ENCODE data around the gene IRF4.

Gene IRF4

DNA sequence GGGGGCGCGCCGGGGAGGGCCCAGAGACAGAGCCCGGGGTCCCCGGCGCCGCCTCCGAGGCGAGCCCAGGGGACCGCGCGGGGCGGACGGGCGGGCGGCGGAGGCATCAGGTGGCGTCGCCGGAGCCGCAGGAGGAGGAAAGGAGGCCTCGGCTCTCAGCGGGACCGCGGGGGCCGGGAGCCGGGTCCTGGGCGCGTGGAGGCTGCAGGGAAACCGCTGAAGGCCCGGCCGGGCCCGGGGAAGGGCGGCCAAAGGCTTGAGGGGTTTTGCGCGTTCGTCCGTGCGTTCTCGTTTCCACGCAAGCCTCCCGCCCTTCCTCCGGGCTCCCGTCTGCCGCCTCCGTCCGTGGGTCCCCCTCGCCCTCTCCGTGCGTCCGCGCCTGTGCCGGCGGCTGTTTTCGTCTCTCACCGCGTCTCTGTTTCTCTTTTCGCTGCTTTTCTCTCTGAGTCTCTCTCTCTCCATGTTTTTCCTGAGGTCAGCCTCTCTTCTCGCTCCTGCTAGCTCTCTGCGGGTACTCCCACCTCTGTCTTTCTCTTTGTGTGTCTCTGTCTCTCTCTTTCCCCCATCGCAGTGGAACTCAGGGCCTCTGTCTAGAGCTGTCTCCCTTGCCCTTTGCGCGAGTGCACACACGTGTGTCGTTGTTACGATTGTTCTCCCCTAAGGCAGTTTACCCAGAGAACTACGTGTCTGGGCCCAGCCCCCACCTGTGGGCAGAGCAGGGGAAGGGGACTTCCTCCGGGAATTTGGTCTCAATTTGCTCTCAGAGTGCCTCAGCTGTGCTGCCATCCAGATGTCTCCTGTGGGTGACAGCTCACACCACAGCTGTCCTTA is 2.1 kb downstream of the IRF4 start:
- in situ Hi-C loops (cut with HindIII; ENCODE audit: low sequenced_read_pairs): no loop called here
- TF ChIP-seq, protein P1, sequence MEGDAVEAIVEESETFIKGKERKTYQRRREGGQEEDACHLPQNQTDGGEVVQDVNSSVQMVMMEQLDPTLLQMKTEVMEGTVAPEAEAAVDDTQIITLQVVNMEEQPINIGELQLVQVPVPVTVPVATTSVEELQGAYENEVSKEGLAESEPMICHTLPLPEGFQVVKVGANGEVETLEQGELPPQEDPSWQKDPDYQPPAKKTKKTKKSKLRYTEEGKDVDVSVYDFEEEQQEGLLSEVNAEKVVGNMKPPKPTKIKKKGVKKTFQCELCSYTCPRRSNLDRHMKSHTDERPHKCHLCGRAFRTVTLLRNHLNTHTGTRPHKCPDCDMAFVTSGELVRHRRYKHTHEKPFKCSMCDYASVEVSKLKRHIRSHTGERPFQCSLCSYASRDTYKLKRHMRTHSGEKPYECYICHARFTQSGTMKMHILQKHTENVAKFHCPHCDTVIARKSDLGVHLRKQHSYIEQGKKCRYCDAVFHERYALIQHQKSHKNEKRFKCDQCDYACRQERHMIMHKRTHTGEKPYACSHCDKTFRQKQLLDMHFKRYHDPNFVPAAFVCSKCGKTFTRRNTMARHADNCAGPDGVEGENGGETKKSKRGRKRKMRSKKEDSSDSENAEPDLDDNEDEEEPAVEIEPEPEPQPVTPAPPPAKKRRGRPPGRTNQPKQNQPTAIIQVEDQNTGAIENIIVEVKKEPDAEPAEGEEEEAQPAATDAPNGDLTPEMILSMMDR (IDR thresholded peaks at IDR 0.05; ENCODE audit: low read depth, low read length, missing control alignments): no peak
- no peak for DNase-seq (ENCODE audit: low read depth)
- H3K4me3 ChIP-seq (ENCODE audit: low read depth, low read length): no peak overlapping the region

DNA sequence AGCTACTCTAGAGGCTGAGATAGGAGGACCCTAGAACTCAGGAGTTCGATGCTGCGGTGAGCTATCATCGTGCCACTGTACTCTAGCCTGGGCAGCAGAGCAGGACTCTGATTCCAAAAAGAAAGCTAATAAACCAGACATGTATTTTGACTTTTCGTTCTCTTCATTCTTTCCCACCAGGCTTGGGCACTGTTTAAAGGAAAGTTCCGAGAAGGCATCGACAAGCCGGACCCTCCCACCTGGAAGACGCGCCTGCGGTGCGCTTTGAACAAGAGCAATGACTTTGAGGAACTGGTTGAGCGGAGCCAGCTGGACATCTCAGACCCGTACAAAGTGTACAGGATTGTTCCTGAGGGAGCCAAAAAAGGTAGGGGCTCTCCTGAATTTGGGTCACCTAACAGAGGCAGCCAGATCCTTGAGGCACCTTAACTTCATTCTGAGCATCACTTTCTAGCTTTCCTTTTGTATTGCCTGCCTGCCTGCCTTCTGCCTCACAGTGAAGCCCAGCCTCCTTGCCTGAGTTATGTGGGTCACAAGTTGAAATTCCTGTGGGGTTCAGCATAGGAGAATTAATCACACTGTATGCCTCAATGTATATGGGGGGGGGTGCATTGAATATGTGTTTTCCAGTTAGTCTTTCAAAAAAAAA is 3.2 kb downstream of the IRF4 start:
- no peak for DNase-seq (ENCODE audit: low read depth)
- no peak overlapping the region for H3K4me3 ChIP-seq (ENCODE audit: low read depth, low read length)
- TF ChIP-seq, protein P1 (IDR thresholded peaks at IDR 0.05; ENCODE audit: low read depth, low read length, missing control alignments): no peak
- in situ Hi-C loops (cut with HindIII; ENCODE audit: low sequenced_read_pairs): no loop called here

DNA sequence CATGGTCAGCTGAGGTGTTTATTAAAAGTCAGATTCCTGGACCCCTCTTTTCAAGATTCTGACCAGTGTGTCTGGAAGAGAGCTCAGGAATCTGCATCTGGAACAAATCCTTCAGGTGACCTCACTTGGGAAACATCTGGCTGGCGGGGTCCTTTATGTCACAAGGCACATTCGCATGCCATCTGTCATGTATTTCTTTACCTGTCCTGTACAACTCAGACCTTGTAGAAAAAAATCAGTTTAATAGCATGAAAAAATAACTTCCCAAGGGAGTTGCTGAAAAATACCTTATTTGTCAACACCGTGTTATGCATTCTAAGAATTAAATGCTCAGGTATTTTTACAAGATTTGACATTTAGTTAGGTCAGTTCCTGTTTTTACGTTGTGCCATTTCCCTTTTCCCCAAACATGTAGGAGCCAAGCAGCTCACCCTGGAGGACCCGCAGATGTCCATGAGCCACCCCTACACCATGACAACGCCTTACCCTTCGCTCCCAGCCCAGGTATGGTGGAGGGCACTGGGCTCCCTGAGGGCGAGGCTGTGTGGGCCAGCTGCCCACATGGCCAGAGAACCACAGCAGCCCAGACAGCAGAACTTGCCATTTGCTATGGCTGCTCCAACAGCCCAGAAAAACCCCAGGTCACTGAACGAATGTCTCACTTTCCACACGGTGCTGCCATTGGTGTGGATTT is 4.0 kb downstream of the IRF4 start:
- TF ChIP-seq, protein P1 (IDR thresholded peaks at IDR 0.05; ENCODE audit: low read depth, low read length, missing control alignments): no peak
- DNase-seq (ENCODE audit: low read depth): no peak
- H3K4me3 ChIP-seq (ENCODE audit: low read depth, low read length): no peak overlapping the region
- in situ Hi-C loops (cut with HindIII; ENCODE audit: low sequenced_read_pairs): no loop called here

DNA sequence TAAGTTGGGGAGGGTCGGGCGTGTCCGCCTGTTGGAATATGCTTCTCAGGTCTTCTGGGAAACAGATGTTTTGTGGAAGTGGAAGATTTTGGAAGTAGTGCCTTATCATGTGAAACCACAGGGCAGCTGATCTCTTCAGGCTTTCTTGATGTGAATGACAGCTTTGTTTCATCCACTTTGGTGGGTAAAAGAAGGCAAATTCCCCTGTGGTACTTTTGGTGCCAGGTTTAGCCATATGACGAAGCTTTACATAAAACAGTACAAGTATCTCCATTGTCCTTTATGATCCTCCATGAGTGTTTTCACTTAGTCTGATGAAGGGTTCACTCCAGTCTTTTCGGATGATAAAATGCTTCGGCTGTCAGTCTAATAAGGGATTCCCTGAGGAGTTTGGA is 4.6 kb downstream of the IRF4 start:
- in situ Hi-C loops (cut with HindIII; ENCODE audit: low sequenced_read_pairs): no loop called here
- no peak overlapping the region for H3K4me3 ChIP-seq (ENCODE audit: low read depth, low read length)
- TF ChIP-seq, protein P1 (IDR thresholded peaks at IDR 0.05; ENCODE audit: low read depth, low read length, missing control alignments): no peak

DNA sequence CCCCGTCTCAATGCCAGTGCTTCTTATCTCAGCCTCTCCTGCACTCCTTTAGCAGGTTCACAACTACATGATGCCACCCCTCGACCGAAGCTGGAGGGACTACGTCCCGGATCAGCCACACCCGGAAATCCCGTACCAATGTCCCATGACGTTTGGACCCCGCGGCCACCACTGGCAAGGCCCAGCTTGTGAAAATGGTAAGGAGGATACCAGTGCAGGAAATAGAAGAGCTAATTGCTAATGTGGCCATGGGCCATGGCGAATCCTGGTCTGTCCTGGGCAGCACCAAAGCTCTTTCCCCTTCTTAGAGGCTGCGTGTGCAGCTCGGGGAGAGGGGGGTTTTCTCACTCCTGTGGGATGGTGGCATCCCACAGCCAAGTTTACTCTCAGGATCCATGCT is 5.5 kb downstream of the IRF4 start:
- in situ Hi-C loops (cut with HindIII; ENCODE audit: low sequenced_read_pairs): no loop called here
- TF ChIP-seq, protein P1 (IDR thresholded peaks at IDR 0.05; ENCODE audit: low read depth, low read length, missing control alignments): no peak
- no peak for DNase-seq (ENCODE audit: low read depth)
- H3K4me3 ChIP-seq (ENCODE audit: low read depth, low read length): no peak overlapping the region

More for the DNA sequence above, 4.6 kb downstream of the IRF4 start:
- DNase-seq (ENCODE audit: low read depth): no peak

DNA sequence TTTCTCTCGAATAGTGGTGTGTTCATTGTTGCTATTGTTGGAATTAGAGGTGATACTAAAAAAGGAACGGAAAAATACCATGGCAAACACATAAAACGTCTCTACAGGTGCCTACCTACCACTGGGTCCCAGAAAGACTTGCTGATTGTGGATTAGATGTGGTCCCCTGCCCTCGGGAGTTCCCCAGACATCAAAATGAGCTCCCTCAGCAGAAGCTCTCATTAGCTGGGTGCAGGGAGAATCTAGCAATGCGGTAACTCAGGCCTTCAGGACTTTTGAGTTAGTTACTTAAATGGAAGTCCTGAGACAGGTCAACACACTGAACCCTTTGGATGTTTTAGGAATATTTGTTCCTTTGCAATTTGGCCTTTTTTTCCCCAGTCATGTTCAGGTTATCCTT is 6.1 kb downstream of the IRF4 start:
- no peak for DNase-seq (ENCODE audit: low read depth)
- no peak overlapping the region for H3K4me3 ChIP-seq (ENCODE audit: low read depth, low read length)
- in situ Hi-C loops (cut with HindIII; ENCODE audit: low sequenced_read_pairs): no loop called here
- TF ChIP-seq, protein P1 (IDR thresholded peaks at IDR 0.05; ENCODE audit: low read depth, low read length, missing control alignments): no peak

Data from astrocyte of the cerebellum (primary cell).